Stimulated activated CD4-positive, alpha-beta T cell treated with anti-CD3 and anti-CD28 coated beads, TNF-alpha, amount 100 ng/mL, for 1 hour (primary cell): ENCODE results near the gene KTN1.
A peak's percentile ranks its signal among the peaks of the same experiment; 100 is the strongest.

ENCODE experiments used
- DNase-seq, 3 donors: peaks; one replicate each; pipeline ENCODE4 v3.0.0-alpha.2; 2020; ENCODE audit warnings: low read depth in 3 of 3, low spot score in 1 of 3

Gene KTN1

GRCh38 chr14:55577229-55577628, 2.8 kb upstream of the KTN1 start:
- no peak for DNase-seq

GRCh38 chr14:55578511-55578910, 1.5 kb upstream of the KTN1 start:
- no peak for DNase-seq

- DNase-seq, result peak in 2 of 3 donors; percentile 27 to 41
Measured at GRCh38 chr14:55580470-55581341, 699 bp downstream of the KTN1 start.

- DNase-seq, result no peak
Measured at GRCh38 chr14:55581342-55581771, 1.4 kb downstream of the KTN1 start.

GRCh38 chr14:55582746-55583145, 2.7 kb downstream of the KTN1 start:
- DNase-seq, result no peak

DNA sequence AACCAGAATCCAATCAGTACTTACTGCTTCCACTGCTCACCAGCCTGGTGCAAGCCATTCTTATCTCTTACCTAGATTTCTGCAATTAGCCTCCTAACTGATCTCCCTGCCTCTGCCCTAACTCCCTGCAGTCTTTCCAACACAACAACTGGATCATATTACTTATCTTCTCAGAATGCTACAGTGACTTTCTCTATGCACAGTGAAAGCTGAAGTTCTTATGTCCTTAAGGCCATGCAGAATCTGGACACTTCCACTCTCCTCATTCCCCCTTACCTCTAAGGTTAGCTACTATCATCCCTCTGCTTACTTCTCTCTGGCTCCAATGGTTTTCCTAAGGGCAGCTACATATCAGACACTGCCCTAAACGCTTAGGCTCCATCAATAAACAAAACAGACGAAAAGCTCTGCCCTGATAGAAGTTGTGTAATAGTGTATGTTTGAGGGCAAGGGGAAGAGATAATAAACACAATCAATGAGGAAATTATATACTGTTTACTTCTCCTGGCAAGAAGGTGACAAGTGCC, 4.0 kb downstream of the KTN1 start:
- no peak for DNase-seq

GRCh38 chr14:55585854-55586253, 5.8 kb downstream of the KTN1 start:
- no peak for DNase-seq

GRCh38 chr14:55586411-55586810, 6.4 kb downstream of the KTN1 start:
- DNase-seq, result no peak

- DNase-seq, result no peak
Measured at GRCh38 chr14:55587847-55588246, 7.8 kb downstream of the KTN1 start.

DNA sequence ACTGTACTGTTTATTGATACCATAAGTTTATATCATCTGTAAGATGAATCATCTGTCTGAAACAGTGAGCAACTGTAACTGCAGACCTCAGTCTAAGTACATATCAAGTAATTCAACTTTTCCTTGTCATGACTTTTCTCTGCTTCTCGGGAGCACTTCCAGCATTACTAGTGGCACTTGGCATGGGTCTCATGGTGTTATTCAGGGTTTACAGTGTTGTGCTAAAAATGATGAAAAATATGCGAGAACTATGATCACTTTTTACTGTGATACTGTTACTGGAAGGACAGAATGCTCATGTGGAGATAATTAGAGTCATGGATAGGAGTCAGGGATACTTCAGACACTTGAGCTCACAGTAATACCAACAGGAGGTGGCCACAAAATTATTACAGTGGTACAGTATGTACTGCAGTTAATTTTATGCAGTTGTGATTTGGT, 8.3 kb downstream of the KTN1 start:
- no peak for DNase-seq

- DNase-seq, result no peak
Measured at GRCh38 chr14:55589171-55589570, 9.2 kb downstream of the KTN1 start.

DNA sequence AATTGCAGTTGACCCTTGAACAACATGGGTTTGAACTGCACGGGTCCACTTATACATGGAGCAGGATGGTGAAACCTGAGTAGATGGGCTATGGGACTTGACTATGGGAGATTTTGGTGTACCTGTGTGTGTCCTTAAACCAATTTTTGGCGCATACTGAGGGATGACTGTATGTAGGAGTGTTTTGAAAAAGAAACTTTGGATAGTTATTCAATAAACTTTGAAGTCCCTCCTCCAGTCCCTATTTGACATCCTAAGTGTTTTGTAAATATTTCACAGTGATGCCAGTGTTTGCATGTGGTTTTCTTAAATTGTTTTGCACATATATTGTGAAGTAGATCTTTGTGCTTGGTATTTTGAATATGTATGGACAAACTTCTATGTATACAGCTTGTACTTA, 12.4 kb downstream of the KTN1 start:
- no peak for DNase-seq

- no peak for DNase-seq
Measured at GRCh38 chr14:55593698-55594097, 13.7 kb downstream of the KTN1 start.

DNA sequence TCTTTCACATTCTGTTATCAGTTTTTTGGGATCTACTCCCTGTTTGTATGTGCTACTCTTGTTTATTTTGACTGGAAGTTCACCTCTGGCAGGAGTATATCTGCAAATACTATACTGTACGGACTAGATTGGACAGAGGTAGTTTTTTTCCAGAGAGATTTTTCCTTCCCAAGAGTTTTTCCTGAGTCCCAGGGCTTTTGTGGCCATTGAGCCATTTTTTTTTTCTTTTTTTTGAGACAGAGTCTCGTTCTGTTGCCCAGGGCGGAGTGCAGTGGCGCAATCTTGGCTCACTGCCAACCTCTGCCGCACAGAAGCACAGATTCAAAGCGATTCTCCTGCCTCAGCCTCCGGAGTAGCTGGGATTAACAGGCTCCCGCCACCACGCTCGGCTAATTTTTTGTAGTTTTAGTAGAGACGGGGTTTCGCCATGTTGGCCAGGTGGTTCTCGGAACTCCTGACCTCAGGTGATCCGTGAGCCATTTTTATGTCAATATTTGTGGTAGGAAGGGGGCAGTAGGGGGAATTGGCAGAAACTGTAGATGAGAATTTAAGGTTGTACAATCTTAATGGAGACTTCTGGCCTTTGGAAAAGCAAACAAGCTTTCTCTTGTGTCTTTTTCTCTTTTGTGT, 19.4 kb downstream of the KTN1 start:
- no peak for DNase-seq

DNA sequence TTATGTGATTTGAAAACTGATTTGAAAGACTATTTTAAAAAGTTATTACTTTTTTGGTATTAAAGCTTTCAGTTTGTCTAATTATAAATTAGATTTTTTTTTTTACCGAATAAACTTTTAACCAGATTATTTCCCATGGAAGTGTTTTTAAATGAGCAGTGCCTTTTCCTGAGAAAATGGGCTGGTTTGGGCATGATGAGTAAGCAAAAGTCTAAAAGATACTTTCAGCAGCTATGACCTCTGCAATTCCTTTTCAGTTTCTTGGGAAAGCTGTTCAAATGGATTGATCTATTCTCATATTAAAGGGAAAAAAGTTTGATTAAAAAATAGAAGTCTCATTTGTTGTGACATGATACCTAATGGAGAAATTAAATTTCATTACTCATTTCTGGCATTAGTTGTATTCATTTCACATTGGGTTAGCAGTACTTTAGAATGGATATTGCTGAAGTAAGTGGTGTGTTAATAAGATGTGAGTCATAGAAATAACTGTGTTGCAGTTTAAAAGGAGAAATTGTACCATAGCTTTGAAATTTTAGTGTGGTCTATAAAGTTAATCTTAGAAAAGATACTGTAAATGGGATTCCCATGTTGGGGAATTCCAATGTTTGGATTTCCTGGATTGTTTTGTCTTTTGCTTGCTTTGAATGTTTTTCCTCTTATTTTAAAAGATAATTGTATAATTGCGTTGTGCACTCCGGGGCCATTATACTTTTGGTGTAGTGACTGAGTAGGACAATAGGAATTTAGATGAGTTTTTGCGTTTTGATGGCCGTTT, 21.0 kb downstream of the KTN1 start:
- no peak for DNase-seq

- DNase-seq, result no peak
Measured at GRCh38 chr14:55603401-55603953, 23.5 kb downstream of the KTN1 start.

- no peak for DNase-seq
Measured at GRCh38 chr14:55604488-55604887, 24.5 kb downstream of the KTN1 start.

- DNase-seq, result no peak
Measured at GRCh38 chr14:55604900-55605418, 25.0 kb downstream of the KTN1 start.

DNA sequence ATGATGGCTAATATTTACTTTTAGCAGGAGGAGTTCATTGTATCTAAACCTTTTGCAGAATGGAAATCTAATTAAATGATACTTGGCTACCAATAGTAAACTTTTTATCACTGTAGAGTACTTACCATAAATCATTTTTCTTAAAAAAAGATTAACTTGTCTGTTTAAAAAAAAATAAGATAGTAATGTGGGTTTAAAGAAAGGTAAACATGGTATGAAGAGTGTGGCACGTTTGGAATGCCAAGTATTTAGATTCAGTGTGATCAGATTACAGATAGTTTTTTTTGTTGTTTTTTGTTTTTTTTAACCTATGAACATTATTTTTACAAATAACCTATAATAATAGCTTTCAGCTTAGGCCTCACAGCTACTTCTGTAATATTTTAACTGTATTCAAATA, 25.8 kb downstream of the KTN1 start:
- no peak for DNase-seq

DNA sequence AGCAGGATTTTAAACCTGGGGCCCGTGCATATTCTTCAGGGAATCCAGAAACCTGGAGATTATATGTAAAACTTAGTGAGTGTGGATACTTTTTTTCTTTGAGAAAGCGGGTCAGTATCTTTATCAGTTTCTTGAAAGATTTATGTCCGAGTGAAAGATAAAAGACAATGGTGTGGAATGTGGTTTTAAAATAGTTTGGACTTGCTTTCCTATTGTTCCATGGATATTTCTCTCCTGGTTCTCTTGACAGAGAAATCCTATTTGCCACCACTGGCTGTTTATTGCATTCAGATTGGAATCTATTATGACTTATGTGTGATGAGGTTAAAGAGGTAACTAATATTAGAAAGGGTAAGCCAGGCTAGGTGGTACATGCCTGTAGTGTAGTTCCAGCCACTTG, 27.4 kb downstream of the KTN1 start:
- no peak for DNase-seq

GRCh38 chr14:55609681-55610080, 29.7 kb downstream of the KTN1 start:
- no peak for DNase-seq
